ENCODE results near the gene MAP4K2. TPM values are rescaled to one million over a fixed set of nuclear protein-coding genes. Genes with fewer than 3 reads are reported as not detected.

Gene MAP4K2
- total and polyA plus RNA-seq, 2 experiments from 2014 or later = 9.9 to 42.6 TPM

DNA sequence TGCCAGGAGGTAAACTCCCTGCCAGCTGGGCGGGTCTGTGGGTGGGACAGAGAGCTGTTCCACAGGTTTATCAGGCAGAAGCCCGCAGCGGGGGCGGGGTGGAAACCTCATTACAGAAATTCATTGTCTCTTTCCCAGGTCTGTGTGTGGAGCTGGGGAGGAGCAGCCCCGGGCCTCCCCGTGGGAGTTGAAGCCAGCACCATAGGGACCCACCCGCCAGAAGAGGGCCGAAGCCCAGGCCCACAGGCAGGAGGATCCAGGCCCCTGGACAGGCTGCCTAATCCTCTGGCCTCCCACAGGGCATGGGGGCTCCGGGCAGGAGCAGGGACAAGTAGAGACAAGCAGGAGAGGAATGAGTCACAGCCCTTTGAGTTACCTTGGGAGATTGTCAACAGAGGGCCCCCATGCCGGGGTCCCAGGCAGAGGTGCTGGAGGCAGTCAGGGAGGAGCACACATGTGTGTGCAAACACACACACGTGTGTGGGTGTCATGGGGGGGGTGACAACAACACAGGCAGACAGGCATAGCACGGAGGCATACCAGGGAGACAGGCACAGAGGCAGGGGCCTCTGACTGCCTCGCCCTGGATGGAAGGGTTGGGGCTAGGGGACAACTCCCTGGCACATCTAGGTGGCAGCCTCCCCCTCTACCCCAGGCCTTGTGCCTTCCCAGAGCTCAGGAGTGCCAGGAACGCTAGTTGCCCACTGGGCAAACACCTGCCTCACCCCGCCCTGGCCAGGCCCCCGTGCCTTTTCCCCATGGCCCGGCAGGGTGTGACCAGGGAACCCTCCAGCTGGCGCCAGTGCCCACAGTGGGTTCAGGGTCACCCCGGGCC lies 40.1 kb upstream of the MAP4K2 start:
- ATAC-seq (peak; percentile 3), DNase-seq (ENCODE audit: low spot score) (no peak)
- Histone ChIP-seq H3K9me2 (ENCODE audit: insufficient read depth) (no peaks in the 10 kb centered on the region), H3K4me3 (peak overlapping the region; percentile 86; the same call in 1 of the 2 replicates), H2AFZ (no peak overlapping the region), H3K27me3 (ENCODE audit: insufficient read depth) (no peaks in the 10 kb centered on the region), H3F3A (replicated peaks; ENCODE audit: low read depth) (no peaks in the 10 kb centered on the region), H4K20me1 (replicated peaks; ENCODE audit: insufficient read depth) (no peaks in the 10 kb centered on the region), H3K36me3 (ENCODE audit: insufficient read depth) (no peaks in the 10 kb centered on the region), H3K4me1 (ENCODE audit: insufficient read depth) (peaks cover 12% of the 10 kb centered on the region), H3K4me2 (peak overlapping the region; percentile 93), H3K79me2 (replicated peaks; ENCODE audit: insufficient read depth) (no peaks in the 10 kb centered on the region), H3K27ac (ENCODE audit: low read depth) (no peak overlapping the region)
- Mint-ChIP-seq H3K36me3 (ENCODE audit: low read depth) (peaks cover 4% of the 10 kb centered on the region; the same call in 2 of the 3 replicates), H3K27ac (peak overlapping the region; percentile 76), H3K4me3 (peak overlapping the region; percentile 84), H3K4me1 (peaks cover 31% of the 10 kb centered on the region), H3K9me3 (no peaks in the 10 kb centered on the region), H3K27me3 (ENCODE audit: insufficient read depth, low read depth, poor library complexity) (peaks cover 13% of the 10 kb centered on the region)
- no peak for TF ChIP-seq EZH2 (IDR thresholded peaks at IDR 0.05; ENCODE audit: low read depth, unreplicated experiment)
- TF ChIP-seq POLR2AphosphoS5 (IDR thresholded peaks at IDR 0.05; ENCODE audit: low read depth) = no peak
- no peak for TF ChIP-seq ZNF331 (CRISPR knock-in tag; IDR thresholded peaks at IDR 0.05; ENCODE audit: low read depth)
- no peak for TF ChIP-seq NANOG (IDR thresholded peaks at IDR 0.05; ENCODE audit: borderline replicate concordance)
- TF ChIP-seq, protein P1, sequence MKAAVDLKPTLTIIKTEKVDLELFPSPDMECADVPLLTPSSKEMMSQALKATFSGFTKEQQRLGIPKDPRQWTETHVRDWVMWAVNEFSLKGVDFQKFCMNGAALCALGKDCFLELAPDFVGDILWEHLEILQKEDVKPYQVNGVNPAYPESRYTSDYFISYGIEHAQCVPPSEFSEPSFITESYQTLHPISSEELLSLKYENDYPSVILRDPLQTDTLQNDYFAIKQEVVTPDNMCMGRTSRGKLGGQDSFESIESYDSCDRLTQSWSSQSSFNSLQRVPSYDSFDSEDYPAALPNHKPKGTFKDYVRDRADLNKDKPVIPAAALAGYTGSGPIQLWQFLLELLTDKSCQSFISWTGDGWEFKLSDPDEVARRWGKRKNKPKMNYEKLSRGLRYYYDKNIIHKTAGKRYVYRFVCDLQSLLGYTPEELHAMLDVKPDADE (IDR thresholded peaks at IDR 0.05) = no peak

DNA sequence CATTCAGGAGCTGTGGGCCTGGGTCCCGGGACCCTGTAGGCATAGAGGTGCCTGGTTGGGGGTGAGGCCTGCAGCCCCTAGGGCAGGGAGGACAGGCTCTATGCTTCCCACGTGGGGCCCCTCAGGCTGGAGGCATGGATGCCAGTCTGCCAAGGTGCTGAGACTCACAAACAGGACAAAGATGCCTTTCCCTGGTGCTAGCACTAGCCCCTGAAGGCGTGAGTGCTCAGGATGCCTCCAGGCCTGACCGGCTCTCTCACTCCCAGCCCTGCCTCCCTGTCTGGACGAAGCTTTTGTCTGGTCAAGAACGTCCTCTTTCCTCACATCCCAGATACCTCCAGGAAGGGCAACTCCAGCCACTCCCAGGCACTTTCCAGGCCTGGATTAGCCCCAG lies 39.3 kb upstream of the MAP4K2 start:
- H3K4me1 Mint-ChIP-seq = peaks cover 31% of the 10 kb centered on the region
- DNase-seq (ENCODE audit: low spot score) = no peak
- H2AFZ ChIP-seq = no peak overlapping the region
- no peaks in the 10 kb centered on the region for H3K79me2 ChIP-seq (replicated peaks; ENCODE audit: insufficient read depth)
- peak overlapping the region; percentile 50; the same call in 1 of the 2 replicates for H3K27ac ChIP-seq (ENCODE audit: low read depth)
- H3K27ac Mint-ChIP-seq = peak overlapping the region; percentile 76
- no peaks in the 10 kb centered on the region for H3F3A ChIP-seq (replicated peaks; ENCODE audit: low read depth)
- H3K4me3 ChIP-seq = no peak overlapping the region
- H3K9me2 ChIP-seq (ENCODE audit: insufficient read depth) = no peaks in the 10 kb centered on the region
- no peaks in the 10 kb centered on the region for H4K20me1 ChIP-seq (replicated peaks; ENCODE audit: insufficient read depth)
- H3K9me3 Mint-ChIP-seq = no peaks in the 10 kb centered on the region
- no peaks in the 10 kb centered on the region for H3K36me3 ChIP-seq (ENCODE audit: insufficient read depth)
- peaks cover 13% of the 10 kb centered on the region for H3K27me3 Mint-ChIP-seq (ENCODE audit: insufficient read depth, low read depth, poor library complexity)
- TF ChIP-seq JUNB (IDR thresholded peaks at IDR 0.05; ENCODE audit: unreplicated experiment) (no peak), CREB1 (CRISPR knock-in tag; IDR thresholded peaks at IDR 0.05; ENCODE audit: low read depth) (no peak), ZNF114 (CRISPR knock-in tag; IDR thresholded peaks at IDR 0.05) (no peak), POLR2AphosphoS5 (IDR thresholded peaks at IDR 0.05; ENCODE audit: low read depth) (no peak)
- TF ChIP-seq, protein P2, sequence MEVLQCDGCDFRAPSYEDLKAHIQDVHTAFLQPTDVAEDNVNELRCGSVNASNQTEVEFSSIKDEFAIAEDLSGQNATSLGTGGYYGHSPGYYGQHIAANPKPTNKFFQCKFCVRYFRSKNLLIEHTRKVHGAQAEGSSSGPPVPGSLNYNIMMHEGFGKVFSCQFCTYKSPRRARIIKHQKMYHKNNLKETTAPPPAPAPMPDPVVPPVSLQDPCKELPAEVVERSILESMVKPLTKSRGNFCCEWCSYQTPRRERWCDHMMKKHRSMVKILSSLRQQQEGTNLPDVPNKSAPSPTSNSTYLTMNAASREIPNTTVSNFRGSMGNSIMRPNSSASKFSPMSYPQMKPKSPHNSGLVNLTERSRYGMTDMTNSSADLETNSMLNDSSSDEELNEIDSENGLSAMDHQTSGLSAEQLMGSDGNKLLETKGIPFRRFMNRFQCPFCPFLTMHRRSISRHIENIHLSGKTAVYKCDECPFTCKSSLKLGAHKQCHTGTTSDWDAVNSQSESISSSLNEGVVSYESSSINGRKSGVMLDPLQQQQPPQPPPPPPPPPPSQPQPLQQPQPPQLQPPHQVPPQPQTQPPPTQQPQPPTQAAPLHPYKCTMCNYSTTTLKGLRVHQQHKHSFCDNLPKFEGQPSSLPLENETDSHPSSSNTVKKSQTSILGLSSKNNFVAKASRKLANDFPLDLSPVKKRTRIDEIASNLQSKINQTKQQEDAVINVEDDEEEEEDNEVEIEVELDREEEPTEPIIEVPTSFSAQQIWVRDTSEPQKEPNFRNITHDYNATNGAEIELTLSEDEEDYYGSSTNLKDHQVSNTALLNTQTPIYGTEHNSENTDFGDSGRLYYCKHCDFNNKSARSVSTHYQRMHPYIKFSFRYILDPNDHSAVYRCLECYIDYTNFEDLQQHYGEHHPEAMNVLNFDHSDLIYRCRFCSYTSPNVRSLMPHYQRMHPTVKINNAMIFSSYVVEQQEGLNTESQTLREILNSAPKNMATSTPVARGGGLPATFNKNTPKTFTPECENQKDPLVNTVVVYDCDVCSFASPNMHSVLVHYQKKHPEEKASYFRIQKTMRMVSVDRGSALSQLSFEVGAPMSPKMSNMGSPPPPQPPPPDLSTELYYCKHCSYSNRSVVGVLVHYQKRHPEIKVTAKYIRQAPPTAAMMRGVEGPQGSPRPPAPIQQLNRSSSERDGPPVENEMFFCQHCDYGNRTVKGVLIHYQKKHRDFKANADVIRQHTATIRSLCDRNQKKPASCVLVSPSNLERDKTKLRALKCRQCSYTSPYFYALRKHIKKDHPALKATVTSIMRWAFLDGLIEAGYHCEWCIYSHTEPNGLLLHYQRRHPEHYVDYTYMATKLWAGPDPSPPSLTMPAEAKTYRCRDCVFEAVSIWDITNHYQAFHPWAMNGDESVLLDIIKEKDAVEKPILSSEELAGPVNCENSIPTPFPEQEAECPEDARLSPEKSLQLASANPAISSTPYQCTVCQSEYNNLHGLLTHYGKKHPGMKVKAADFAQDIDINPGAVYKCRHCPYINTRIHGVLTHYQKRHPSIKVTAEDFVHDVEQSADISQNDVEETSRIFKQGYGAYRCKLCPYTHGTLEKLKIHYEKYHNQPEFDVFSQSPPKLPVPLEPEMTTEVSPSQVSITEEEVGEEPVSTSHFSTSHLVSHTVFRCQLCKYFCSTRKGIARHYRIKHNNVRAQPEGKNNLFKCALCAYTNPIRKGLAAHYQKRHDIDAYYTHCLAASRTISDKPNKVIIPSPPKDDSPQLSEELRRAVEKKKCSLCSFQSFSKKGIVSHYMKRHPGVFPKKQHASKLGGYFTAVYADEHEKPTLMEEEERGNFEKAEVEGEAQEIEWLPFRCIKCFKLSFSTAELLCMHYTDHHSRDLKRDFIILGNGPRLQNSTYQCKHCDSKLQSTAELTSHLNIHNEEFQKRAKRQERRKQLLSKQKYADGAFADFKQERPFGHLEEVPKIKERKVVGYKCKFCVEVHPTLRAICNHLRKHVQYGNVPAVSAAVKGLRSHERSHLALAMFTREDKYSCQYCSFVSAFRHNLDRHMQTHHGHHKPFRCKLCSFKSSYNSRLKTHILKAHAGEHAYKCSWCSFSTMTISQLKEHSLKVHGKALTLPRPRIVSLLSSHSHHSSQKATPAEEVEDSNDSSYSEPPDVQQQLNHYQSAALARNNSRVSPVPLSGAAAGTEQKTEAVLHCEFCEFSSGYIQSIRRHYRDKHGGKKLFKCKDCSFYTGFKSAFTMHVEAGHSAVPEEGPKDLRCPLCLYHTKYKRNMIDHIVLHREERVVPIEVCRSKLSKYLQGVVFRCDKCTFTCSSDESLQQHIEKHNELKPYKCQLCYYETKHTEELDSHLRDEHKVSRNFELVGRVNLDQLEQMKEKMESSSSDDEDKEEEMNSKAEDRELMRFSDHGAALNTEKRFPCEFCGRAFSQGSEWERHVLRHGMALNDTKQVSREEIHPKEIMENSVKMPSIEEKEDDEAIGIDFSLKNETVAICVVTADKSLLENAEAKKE (CRISPR knock-in tag; IDR thresholded peaks at IDR 0.05) = no peak
- TF ChIP-seq, protein P3, sequence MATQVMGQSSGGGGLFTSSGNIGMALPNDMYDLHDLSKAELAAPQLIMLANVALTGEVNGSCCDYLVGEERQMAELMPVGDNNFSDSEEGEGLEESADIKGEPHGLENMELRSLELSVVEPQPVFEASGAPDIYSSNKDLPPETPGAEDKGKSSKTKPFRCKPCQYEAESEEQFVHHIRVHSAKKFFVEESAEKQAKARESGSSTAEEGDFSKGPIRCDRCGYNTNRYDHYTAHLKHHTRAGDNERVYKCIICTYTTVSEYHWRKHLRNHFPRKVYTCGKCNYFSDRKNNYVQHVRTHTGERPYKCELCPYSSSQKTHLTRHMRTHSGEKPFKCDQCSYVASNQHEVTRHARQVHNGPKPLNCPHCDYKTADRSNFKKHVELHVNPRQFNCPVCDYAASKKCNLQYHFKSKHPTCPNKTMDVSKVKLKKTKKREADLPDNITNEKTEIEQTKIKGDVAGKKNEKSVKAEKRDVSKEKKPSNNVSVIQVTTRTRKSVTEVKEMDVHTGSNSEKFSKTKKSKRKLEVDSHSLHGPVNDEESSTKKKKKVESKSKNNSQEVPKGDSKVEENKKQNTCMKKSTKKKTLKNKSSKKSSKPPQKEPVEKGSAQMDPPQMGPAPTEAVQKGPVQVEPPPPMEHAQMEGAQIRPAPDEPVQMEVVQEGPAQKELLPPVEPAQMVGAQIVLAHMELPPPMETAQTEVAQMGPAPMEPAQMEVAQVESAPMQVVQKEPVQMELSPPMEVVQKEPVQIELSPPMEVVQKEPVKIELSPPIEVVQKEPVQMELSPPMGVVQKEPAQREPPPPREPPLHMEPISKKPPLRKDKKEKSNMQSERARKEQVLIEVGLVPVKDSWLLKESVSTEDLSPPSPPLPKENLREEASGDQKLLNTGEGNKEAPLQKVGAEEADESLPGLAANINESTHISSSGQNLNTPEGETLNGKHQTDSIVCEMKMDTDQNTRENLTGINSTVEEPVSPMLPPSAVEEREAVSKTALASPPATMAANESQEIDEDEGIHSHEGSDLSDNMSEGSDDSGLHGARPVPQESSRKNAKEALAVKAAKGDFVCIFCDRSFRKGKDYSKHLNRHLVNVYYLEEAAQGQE (IDR thresholded peaks at IDR 0.05; ENCODE audit: unreplicated experiment) = no peak
- H3K27me3 ChIP-seq (ENCODE audit: insufficient read depth) = no peaks in the 10 kb centered on the region
- peaks cover 4% of the 10 kb centered on the region; the same call in 2 of the 3 replicates for H3K36me3 Mint-ChIP-seq (ENCODE audit: low read depth)
- 0 out of 3 replicates have a peak overlapping the region, but pooled peaks have one; percentile 10 for H3K4me3 Mint-ChIP-seq
- peaks cover 12% of the 10 kb centered on the region for H3K4me1 ChIP-seq (ENCODE audit: insufficient read depth)
- ATAC-seq = no peak
- peak overlapping the region; percentile 60 for H3K4me2 ChIP-seq
